ENCODE measurements around the gene ESD.

DNA sequence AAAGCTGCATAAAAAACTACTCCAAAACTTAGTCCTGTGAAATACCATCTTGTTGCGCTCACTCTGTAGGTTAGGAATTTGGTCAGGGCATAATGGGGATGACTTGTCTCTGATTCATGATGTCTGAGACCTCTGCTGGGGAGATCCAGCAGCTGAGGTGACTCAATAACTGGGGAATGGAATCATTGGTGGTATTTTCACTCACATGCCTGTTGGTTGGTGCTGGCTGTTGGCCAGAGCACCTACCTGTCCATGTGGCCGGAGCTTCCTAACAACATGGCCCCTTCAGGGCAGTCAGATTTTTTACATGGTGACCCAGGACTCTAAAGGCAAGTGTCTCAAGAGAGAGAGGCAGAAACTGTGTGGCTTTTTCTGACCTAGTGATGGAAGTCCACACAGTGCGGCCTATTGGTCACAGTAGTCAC, 7.4 kb upstream of the ESD start:
- TF ChIP-seq, protein P1, sequence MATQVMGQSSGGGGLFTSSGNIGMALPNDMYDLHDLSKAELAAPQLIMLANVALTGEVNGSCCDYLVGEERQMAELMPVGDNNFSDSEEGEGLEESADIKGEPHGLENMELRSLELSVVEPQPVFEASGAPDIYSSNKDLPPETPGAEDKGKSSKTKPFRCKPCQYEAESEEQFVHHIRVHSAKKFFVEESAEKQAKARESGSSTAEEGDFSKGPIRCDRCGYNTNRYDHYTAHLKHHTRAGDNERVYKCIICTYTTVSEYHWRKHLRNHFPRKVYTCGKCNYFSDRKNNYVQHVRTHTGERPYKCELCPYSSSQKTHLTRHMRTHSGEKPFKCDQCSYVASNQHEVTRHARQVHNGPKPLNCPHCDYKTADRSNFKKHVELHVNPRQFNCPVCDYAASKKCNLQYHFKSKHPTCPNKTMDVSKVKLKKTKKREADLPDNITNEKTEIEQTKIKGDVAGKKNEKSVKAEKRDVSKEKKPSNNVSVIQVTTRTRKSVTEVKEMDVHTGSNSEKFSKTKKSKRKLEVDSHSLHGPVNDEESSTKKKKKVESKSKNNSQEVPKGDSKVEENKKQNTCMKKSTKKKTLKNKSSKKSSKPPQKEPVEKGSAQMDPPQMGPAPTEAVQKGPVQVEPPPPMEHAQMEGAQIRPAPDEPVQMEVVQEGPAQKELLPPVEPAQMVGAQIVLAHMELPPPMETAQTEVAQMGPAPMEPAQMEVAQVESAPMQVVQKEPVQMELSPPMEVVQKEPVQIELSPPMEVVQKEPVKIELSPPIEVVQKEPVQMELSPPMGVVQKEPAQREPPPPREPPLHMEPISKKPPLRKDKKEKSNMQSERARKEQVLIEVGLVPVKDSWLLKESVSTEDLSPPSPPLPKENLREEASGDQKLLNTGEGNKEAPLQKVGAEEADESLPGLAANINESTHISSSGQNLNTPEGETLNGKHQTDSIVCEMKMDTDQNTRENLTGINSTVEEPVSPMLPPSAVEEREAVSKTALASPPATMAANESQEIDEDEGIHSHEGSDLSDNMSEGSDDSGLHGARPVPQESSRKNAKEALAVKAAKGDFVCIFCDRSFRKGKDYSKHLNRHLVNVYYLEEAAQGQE (IDR thresholded peaks at IDR 0.05; ENCODE audit: low read depth) = no peak
- TF ChIP-seq TAF1 (IDR thresholded peaks at IDR 0.05; ENCODE audit: low read depth) (no peak), EP300 (IDR thresholded peaks at IDR 0.05; ENCODE audit: borderline replicate concordance) (no peak), TEAD4 (IDR thresholded peaks at IDR 0.05) (0 out of 2 replicates have a peak, but pooled peaks have one; percentile 28)
- TF ChIP-seq, protein P2, sequence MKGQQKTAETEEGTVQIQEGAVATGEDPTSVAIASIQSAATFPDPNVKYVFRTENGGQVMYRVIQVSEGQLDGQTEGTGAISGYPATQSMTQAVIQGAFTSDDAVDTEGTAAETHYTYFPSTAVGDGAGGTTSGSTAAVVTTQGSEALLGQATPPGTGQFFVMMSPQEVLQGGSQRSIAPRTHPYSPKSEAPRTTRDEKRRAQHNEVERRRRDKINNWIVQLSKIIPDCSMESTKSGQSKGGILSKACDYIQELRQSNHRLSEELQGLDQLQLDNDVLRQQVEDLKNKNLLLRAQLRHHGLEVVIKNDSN (IDR thresholded peaks at IDR 0.05) = no peak

All from Ishikawa (cell line).